Measurements from ENCODE around the gene MAPK4. TPM values are rescaled to one million over a fixed set of nuclear protein-coding genes. Genes with fewer than 3 reads are reported as not detected.
"Not testable (repeated sequence)": the region's sequence is repeated elsewhere in the genome, so short reads cannot be mapped to it uniquely, and the experiment has no call there.

MAPK4 gene
- polyA plus RNA-seq, 1 experiment: not detected

DNA sequence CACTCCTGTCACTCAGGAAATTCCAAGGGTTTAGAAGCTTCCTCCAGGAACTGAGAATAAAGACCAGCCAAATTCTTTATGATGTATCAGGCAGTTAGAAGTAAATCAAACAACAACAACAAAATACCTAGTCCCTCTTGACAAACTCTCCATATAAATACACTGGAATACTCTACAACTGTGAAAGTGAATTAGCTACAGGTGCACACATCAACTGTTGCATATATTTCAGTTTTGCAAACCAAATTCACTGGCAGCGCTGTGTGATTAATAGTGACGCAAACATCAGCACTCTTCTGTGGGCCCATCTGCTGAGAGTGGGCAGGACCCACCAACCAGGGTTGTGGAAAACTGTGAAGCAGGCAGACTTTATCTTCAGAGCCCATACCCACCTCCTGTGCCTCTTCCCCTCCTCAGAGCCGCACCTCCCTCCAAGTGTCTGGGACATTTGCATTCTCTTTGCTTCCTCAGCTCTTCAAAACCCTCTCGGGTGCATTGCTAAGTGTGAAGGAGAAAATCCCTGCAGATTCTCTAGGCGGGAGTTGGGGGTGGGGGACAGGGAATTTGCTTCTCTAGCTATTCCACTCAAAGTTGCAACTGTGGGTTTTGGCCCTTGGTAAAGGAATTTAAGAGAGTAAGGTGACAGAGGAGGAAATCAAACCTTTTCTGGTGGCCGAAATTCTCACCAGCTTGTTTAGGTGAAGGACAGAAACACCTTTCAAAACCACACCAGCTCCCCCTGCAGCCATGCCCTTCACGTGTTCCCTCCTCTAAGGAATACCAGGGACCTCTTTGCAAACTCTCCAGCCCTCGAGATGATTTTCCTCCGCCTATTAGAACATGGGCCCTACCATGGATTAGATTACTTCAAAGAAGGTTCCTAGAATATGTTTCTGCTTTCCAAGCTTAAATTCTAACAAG, 140.6 kb downstream of the MAPK4 start:
- ChIA-PET POLR2A (interaction anchor here (0.6 kb wide), 1 partner anchor 47 kb away, joined by 3 read pairs; no protein-coding TSS in a partner anchor), CTCF (no interaction called here)
- DNase-seq (ENCODE audit: low read depth): no peak

DNA sequence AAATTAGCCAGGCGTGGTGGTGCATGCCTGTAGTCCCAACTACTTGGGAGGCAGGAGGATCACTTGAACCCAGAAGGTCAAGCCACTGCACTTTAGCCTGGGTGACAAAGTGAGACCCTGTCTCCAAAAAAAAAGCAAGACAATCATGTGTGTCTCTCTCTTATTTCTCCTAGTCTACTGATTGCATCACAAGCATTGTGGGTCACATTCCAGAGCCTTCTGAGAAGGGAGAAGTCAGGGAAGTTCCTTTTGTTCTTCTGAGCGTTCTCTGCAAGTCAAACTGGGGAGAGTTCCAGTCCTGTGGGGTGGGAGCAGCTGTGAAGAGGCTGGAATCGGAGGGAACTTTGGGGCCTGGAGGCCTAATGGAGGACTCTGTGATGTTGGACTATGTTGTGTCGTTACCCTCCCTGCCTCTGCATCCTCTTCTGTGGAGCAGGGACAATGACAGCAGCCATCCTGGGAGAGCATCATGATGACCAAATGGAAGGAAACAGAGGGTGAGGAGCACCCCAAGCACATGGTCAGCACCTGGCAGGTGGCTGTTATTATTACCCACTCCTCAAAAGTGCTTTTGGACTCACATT, 144.6 kb downstream of the MAPK4 start:
- ChIA-PET CTCF (no interaction called here), POLR2A (no interaction called here)
- no peak overlapping the region for H3K4me3 ChIP-seq (ENCODE audit: low read depth, low read length)
- no peak for DNase-seq (ENCODE audit: low read depth)
- TF ChIP-seq, protein P1, sequence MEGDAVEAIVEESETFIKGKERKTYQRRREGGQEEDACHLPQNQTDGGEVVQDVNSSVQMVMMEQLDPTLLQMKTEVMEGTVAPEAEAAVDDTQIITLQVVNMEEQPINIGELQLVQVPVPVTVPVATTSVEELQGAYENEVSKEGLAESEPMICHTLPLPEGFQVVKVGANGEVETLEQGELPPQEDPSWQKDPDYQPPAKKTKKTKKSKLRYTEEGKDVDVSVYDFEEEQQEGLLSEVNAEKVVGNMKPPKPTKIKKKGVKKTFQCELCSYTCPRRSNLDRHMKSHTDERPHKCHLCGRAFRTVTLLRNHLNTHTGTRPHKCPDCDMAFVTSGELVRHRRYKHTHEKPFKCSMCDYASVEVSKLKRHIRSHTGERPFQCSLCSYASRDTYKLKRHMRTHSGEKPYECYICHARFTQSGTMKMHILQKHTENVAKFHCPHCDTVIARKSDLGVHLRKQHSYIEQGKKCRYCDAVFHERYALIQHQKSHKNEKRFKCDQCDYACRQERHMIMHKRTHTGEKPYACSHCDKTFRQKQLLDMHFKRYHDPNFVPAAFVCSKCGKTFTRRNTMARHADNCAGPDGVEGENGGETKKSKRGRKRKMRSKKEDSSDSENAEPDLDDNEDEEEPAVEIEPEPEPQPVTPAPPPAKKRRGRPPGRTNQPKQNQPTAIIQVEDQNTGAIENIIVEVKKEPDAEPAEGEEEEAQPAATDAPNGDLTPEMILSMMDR (IDR thresholded peaks at IDR 0.05; ENCODE audit: insufficient read depth, low read depth, low read length): no peak
- H3K27me3 ChIP-seq (ENCODE audit: control insufficient read depth, insufficient read depth, low read length): no peaks in the 10 kb centered on the region
- no peaks in the 10 kb centered on the region for H3K36me3 ChIP-seq (ENCODE audit: control insufficient read depth, insufficient read depth, low read length)

More for the DNA sequence above, 140.6 kb downstream of the MAPK4 start:
- Histone ChIP-seq H3K27me3 (ENCODE audit: control insufficient read depth, insufficient read depth, low read length) (no peaks in the 10 kb centered on the region), H3K4me3 (ENCODE audit: low read depth, low read length) (no peak overlapping the region), H3K36me3 (ENCODE audit: control insufficient read depth, insufficient read depth, low read length) (no peaks in the 10 kb centered on the region)
- TF ChIP-seq, protein P1 (IDR thresholded peaks at IDR 0.05; ENCODE audit: insufficient read depth, low read depth, low read length): no peak

DNA sequence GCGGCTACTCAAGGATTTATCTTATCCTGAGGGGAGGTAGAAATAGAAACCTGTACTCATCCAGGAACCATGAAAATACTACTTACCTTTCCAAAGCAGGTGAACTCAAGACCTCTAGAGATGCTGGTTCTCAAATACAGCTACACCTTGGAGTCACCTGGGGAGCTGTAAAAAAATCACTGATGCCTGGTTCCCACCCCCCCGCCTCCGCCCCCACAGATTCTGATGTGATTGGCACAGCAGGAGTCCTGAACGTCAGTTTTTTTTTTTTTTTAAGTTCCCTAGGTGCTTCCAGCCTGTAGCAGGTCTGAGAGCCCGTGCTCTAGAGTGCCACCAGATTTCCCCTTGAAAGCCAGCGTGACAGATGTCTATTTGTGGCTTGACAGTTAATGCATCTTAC, 146.3 kb downstream of the MAPK4 start:
- no peak for DNase-seq (ENCODE audit: low read depth)
- H3K4me3 ChIP-seq (ENCODE audit: low read depth, low read length): no peak overlapping the region
- H3K36me3 ChIP-seq (ENCODE audit: control insufficient read depth, insufficient read depth, low read length): no peaks in the 10 kb centered on the region
- no peaks in the 10 kb centered on the region for H3K27me3 ChIP-seq (ENCODE audit: control insufficient read depth, insufficient read depth, low read length)
- CTCF ChIA-PET: no interaction called here
- POLR2A ChIA-PET: no interaction called here
- TF ChIP-seq, protein P1 (IDR thresholded peaks at IDR 0.05; ENCODE audit: insufficient read depth, low read depth, low read length): no peak

DNA sequence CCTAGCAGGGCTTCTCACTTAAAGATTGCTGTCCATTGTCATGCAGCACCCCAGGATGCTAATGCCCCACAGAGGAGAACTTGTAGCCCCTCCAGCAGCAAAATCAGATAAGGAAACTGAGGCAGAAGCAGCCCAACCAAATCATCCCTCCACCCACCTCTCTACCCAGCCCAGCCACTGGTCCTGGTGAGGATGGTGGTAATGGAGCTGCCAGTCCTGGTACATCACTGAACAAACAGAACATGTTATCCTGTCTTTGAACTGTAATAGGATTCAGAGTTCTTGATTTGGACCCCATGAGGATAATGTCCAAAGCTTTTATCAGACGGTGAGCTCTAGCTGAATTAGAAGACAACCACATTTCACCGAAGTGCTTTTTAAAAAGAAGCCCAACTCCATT, 146.8 kb downstream of the MAPK4 start:
- H3K27me3 ChIP-seq (ENCODE audit: control insufficient read depth, insufficient read depth, low read length): no peaks in the 10 kb centered on the region
- H3K4me3 ChIP-seq (ENCODE audit: low read depth, low read length): no peak overlapping the region
- no peak for DNase-seq (ENCODE audit: low read depth)
- no peaks in the 10 kb centered on the region for H3K36me3 ChIP-seq (ENCODE audit: control insufficient read depth, insufficient read depth, low read length)
- CTCF ChIA-PET: no interaction called here
- TF ChIP-seq, protein P1 (IDR thresholded peaks at IDR 0.05; ENCODE audit: insufficient read depth, low read depth, low read length): no peak
- POLR2A ChIA-PET: no interaction called here

DNA sequence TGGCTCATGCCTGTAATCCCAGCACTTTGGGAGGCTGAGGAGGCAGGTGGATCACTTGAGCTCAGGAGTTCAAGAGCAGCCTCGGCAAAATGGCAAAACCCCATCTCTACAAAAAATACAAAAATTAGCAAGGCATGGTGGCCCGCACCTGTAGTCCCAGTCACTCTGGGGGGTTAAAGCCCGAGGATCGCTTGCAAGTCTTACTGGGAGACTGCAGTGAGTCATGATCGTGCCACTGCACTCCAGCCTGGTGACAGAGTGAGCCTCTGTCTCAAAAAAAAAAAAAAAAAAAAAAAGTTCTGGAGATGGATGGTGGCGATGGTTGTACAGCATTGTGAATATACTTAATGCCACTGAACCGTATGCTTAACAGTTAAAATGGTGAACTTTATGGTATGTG, 147.4 kb downstream of the MAPK4 start:
- H3K36me3 ChIP-seq (ENCODE audit: control insufficient read depth, insufficient read depth, low read length); H3K4me3 ChIP-seq (ENCODE audit: low read depth, low read length); CTCF ChIA-PET; DNase-seq (ENCODE audit: low read depth); H3K27me3 ChIP-seq (ENCODE audit: control insufficient read depth, insufficient read depth, low read length): not testable (repeated sequence)
- POLR2A ChIA-PET: interaction anchor here (0.6 kb wide), 1 partner anchor 491 kb away, joined by 4 read pairs; no protein-coding TSS in a partner anchor
